ENCODE data around the gene IRGC.

DNA sequence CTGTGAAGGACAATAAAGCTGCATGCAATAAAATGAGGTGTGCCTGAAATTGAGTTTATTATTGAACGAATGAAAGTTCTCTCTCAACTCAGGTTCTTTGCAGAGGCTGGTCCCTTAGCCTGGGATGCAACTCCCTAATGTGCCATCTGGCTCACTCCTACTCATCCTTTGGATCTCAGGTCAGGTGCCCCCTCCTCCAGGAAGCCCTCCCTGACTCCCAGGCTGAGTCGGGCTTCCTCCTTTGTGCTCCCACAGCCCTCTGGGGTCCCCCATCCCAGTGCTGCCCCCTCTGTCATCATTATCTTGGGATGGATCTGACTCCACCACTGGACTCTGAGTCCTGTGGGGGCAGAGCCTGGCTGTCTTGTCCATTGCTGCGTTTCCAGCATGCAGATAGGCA lies 2.7 kb upstream of the IRGC start:
- TF ChIP-seq ESRRG (CRISPR knock-in tag; IDR thresholded peaks at IDR 0.05) (no peak), CREB5 (CRISPR knock-in tag; IDR thresholded peaks at IDR 0.05; ENCODE audit: low read depth) (no peak)
